DOHH2 (cell line): ENCODE measurements around the gene FOXP2.
"Not testable (repeated sequence)": the region's sequence is repeated elsewhere in the genome, so short reads cannot be mapped to it uniquely, and the experiment has no call there.

ENCODE experiments used
- H3F3A ChIP-seq: fragments of 200-600 bp; sonication (generic), shearing (Covaris generic); 2 replicates; pipeline ENCODE4 v1.6.0; 2016; ENCODE audit warnings: antibody characterized with exemption, mild to moderate bottlenecking; ENCODE audit not compliant: control insufficient read depth, insufficient read depth
- H3K27ac ChIP-seq: fragments of 200-600 bp; sonication (generic); 2 replicates; pipeline ENCODE4 v1.5.1; 2014; ENCODE audit warnings: low read depth, mild to moderate bottlenecking, low read length, moderate library complexity
- H3K27me3 ChIP-seq: fragments of 200-600 bp; sonication (generic); 2 replicates; pipeline ENCODE4 v1.6.1; 2014; ENCODE audit warnings: mild to moderate bottlenecking, low read length, mixed read lengths; ENCODE audit not compliant: control insufficient read depth
- H3K36me3 ChIP-seq: fragments of 200-600 bp; sonication (generic); 2 replicates; pipeline ENCODE4 v1.6.1; 2014; ENCODE audit warnings: mild to moderate bottlenecking, low read length, moderate library complexity, mixed read lengths; ENCODE audit not compliant: control insufficient read depth
- H3K4me1 ChIP-seq: fragments of 200-600 bp; sonication (generic); 2 replicates; pipeline ENCODE4 v1.6.1; 2014; ENCODE audit warnings: mild to moderate bottlenecking, low read length, mixed read lengths; ENCODE audit not compliant: control insufficient read depth
- H3K4me2 ChIP-seq: fragments of 200-600 bp; sonication (generic); 2 replicates; pipeline ENCODE4 v1.6.0; 2014; ENCODE audit warnings: mild to moderate bottlenecking, low read length, moderate library complexity
- H3K4me3 ChIP-seq: fragments of 200-600 bp; sonication (generic); 2 replicates; pipeline ENCODE4 v1.5.1; 2014; ENCODE audit warnings: mild to moderate bottlenecking, low read length, mixed read lengths
- H3K79me2 ChIP-seq: fragments of 200-600 bp; sonication (generic); 2 replicates; pipeline ENCODE4 v1.6.1; 2014; ENCODE audit warnings: mild to moderate bottlenecking, low read length, mixed read lengths; ENCODE audit not compliant: control insufficient read depth
- H3K9me2 ChIP-seq: fragments of 200-600 bp; sonication (generic); replicated peaks from 2 replicates; pipeline ENCODE4 v1.6.1; 2014; ENCODE audit warnings: mild to moderate bottlenecking, low read length, mixed read lengths; ENCODE audit not compliant: control insufficient read depth
- H3K9me3 ChIP-seq: fragments of 200-600 bp; sonication (generic); 2 replicates; pipeline ENCODE4 v1.6.1; 2014; ENCODE audit warnings: antibody characterized with exemption, low read length, mixed read lengths; ENCODE audit not compliant: control insufficient read depth, insufficient read depth
- H4K20me1 ChIP-seq: fragments of 200-600 bp; sonication (generic); 2 replicates; pipeline ENCODE4 v1.6.0; 2014; ENCODE audit warnings: low read depth, mild to moderate bottlenecking, antibody characterized with exemption, low read length, moderate library complexity; ENCODE audit not compliant: control insufficient read depth, insufficient read depth
- CTCF ChIP-seq: fragments of 200-600 bp; sonication (generic); IDR thresholded peaks from one replicate; pipeline ENCODE4 v1.5.1; 2014; ENCODE audit warnings: antibody characterized with exemption, mild to moderate bottlenecking, low read depth, low read length; ENCODE audit not compliant: poor library complexity, severe bottlenecking
- EZH2phosphoT487 ChIP-seq: fragments of 200-600 bp; sonication (generic); IDR thresholded peaks from 2 replicates; pipeline ENCODE4 v1.6.1; 2017; ENCODE audit warnings: borderline replicate concordance, mild to moderate bottlenecking, antibody characterized with exemption, low read length, moderate library complexity, mixed read lengths

FOXP2 gene

DNA sequence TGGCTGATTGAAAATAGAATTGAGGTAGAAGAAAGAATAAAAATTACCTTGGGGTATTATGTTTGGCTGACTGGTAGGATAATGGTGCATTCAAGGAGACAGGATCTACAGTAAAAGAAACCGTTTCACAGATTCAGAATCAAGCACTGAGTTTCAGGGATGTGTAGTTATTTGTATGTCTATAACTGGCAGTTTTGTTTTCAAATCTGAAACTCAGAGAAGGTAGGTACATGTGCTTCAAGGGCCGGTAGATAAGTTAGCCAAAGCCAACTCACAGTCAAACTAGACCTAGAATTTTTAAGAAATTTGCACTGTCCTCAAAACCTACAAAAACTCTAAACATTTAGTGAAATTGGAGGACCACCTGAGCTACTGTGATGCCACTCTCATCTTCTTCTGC is 191.5 kb downstream of the FOXP2 start:
- Histone ChIP-seq H3K4me2 (no peak overlapping the region), H3K79me2 (no peaks in the 10 kb centered on the region), H3K9me3 (no peaks in the 10 kb centered on the region), H4K20me1 (no peaks in the 10 kb centered on the region), H3K4me3 (no peak overlapping the region), H3F3A (no peaks in the 10 kb centered on the region), H3K9me2 (no peaks in the 10 kb centered on the region), H3K27me3 (no peaks in the 10 kb centered on the region), H3K4me1 (no peaks in the 10 kb centered on the region), H3K27ac (no peak overlapping the region), H3K36me3 (no peaks in the 10 kb centered on the region)
- no peak for TF ChIP-seq CTCF
- TF ChIP-seq EZH2phosphoT487, result no peak

DNA sequence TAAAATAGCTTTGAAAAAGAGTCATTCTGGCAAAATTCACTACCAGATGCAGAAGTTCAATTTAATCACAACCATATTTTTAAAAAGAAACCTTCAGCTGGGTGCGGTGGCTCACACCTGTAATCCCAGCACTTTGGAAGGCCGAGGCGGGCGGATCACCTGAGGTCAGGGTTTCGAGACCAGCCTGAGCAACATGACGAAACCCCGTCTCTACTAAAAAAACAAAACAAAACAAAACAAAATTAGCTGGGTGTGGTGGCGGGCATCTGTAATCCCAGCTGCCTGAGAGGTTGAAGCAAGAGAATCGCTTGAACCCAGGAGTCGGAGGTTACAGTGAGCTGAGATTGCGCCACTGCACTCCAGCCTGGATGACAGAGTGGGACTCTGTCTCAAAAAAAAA is 194.2 kb downstream of the FOXP2 start:
- H3K36me3 ChIP-seq, H3F3A ChIP-seq, H3K27me3 ChIP-seq, H3K4me1 ChIP-seq, H4K20me1 ChIP-seq, H3K9me2 ChIP-seq, H3K4me2 ChIP-seq, H3K9me3 ChIP-seq, H3K4me3 ChIP-seq, H3K27ac ChIP-seq, H3K79me2 ChIP-seq: not testable (repeated sequence)

DNA sequence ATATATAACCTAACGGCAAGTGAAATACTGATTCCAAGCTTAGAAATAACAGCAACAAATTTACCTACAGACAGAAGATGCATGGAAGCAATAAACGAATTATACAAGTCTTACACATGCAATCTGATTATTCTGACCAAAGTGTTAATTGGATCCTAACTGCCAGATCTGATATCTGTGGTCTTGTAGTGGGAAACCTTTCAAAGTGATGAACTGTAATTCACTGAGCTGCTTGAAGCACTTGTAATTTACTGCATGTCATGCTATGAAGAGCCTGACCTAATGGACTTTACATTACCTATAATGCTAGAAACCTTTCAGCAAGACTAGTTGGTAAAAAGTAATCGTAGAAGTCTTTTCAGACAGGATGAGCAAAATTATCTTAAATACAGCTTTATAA is 205.6 kb downstream of the FOXP2 start:
- TF ChIP-seq CTCF (no peak), EZH2phosphoT487 (no peak)
- H3K4me3 ChIP-seq, result no peak overlapping the region
- no peak overlapping the region for H3K4me2 ChIP-seq
- H3K79me2 ChIP-seq, result no peaks in the 10 kb centered on the region
- no peaks in the 10 kb centered on the region for H3F3A ChIP-seq
- no peaks in the 10 kb centered on the region for H3K27me3 ChIP-seq
- no peak overlapping the region for H3K27ac ChIP-seq
- no peaks in the 10 kb centered on the region for H3K4me1 ChIP-seq
- H3K9me2 ChIP-seq, result no peaks in the 10 kb centered on the region
- H4K20me1 ChIP-seq, result no peaks in the 10 kb centered on the region
- H3K36me3 ChIP-seq, result no peaks in the 10 kb centered on the region
- H3K9me3 ChIP-seq, result no peaks in the 10 kb centered on the region

- TF ChIP-seq CTCF (no peak), EZH2phosphoT487 (no peak)
- H3K9me3 ChIP-seq, result no peaks in the 10 kb centered on the region
- no peak overlapping the region for H3K4me3 ChIP-seq
- H3F3A ChIP-seq, result no peaks in the 10 kb centered on the region
- H3K79me2 ChIP-seq, result no peaks in the 10 kb centered on the region
- H3K27me3 ChIP-seq, result no peaks in the 10 kb centered on the region
- no peaks in the 10 kb centered on the region for H4K20me1 ChIP-seq
- no peaks in the 10 kb centered on the region for H3K4me1 ChIP-seq
- no peak overlapping the region for H3K4me2 ChIP-seq
- no peaks in the 10 kb centered on the region for H3K9me2 ChIP-seq
- H3K36me3 ChIP-seq, result no peaks in the 10 kb centered on the region
- no peak overlapping the region for H3K27ac ChIP-seq
Observed at GRCh38 chr7:114622221-114622620, 207.6 kb downstream of the FOXP2 start.
